Activated CD4-positive, alpha-beta T cell treated with anti-CD3 and anti-CD28 coated beads, Interleukin-2, amount 50 U/mL, for 4 hours (primary cell): ENCODE measurements around the gene OTX1.

ENCODE experiments used
- DNase-seq, 2 experiments: peaks; one replicate each; pipeline ENCODE4 v3.0.0-alpha.2; 2020

The OTX1 gene

DNA sequence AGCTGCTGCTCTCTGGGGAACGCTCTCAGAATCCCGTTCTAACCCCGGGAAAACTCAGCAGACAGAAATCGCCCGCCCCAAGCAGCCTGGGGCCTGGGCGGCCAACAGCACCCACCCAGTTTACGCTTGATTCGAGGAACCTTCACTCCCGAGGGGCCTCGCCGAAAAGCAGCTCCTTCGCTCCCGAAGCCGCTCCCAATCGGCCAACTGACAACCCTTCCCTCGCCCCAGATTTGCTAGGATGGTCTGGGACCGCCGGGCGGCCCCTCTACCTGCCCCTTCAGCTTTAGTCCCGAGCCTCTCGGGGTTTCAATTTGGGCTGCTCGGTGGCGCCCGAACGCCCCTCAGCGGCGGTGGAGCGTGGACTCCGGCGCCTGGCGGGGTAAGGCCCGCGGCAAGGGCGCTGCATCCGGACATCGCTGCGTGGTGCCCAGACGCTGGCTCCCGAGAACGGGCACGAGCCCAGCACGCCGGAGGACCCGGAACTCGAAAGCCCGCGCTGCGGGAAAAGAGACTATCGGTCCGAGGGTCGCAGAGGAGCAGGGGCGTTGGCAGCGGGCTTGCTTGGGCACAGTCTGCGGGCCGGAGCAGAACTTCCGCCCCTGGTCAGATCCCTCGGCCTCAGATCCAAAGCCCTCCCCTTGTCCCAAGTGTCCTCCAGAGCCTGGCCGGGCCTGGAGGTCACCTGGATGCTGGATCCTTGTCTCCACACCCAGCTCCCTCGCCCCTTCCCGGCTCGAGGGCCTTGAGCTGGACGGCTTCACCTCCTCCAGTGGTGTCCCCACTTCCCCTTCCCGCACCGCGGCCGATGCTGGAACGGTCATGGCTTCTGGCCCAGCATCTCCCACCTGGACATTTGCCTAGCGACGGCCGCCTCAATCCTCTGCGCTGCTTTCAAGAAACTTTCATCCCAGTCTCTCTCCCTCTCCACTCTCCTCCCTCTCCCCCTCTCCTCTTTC is 3.0 kb upstream of the OTX1 start:
- no peak for DNase-seq

DNA sequence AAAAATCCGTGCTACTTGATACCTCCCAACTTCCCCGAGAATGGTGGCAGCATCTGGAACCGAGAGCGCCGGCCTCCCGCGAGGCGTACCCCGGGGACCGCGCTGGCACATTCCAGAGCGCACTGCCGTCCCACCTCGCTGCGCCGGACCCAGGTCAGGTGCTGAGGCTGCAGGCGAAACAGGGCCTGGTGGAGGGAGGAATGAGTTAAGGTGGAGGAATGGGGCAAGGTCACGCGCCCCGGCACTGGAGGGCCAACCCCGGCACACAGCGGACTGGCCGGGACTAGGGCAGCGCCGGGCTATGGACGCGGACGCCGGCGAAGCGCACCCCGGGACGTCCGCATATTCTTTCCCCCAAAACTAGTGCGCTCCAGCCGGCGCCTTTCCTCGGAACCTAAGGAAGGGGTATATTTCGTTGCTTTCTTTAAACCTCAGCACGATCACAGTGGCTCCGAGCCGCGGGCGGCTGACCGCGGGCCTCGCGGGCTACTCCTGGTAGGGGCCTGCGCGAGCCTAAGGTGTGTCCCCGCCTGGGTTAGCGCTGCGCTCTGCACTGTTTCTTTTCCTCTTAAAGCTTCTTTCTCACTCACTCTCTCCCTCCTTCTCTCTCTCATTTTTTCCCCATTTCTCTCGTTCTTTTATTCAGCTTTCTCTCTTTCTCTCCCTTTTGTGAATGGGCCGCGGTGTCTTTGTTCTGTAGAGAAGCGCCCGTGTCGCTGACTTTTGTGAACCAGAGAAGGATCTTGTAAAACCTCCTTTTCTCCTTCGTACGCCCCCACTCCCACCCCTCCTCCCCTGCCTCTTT is 2.1 kb upstream of the OTX1 start:
- no peak for DNase-seq

DNA sequence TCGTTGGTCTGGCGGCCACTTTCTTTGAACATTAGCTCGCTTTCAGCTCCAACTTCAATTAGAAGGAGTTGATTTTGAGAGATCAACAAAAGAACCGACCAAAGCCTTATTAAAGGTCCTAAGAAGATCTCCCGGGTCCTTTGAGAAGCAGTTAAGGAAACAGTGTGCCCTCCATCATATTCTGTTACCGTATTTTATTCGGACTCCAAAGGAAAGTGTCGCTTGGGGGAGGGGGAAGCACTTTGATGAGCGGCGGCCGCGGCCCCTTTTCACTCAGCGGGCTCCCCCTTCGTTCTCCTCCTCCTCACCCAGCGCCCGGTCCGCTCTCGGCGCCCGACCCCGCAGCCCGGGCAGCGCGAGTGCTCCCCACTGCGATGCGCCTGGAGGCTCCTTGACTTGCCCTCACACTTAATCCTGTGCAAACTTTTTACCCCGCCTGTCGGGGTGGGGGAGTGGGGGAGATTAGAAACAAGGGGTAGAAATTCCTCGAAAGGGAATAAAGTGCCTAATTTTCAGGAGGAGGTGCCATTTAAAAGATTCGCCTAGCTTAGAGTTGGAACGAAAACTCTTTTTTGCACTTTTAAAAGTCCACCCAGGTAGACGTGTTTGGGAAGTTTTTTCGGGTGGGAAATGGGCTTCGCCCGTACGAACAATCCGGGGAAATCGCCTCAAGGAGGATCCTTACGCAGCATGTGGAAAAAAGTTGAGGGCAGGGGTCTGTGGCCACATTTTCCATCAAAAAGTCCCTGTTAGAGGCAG is 1.2 kb upstream of the OTX1 start:
- DNase-seq: no peak

DNA sequence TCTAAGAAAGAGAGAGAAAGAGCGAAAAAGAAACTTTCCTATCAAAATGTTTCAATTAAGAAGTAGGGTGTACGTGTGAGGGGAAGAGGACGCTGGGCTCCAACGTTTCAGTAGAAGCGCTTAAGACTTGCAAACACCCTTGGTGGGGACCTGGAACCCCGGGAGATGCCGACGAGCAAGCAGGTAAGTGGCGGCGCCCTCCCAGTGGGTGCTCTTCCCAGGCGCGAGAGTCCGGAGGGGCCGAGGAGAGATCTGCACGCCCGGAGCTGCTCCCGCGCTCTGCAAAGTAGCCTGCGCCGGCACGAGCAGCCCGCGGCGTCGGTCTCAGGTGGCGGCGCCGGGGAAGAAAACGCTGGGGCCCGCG is 678 bp upstream of the OTX1 start:
- DNase-seq: no peak

DNA sequence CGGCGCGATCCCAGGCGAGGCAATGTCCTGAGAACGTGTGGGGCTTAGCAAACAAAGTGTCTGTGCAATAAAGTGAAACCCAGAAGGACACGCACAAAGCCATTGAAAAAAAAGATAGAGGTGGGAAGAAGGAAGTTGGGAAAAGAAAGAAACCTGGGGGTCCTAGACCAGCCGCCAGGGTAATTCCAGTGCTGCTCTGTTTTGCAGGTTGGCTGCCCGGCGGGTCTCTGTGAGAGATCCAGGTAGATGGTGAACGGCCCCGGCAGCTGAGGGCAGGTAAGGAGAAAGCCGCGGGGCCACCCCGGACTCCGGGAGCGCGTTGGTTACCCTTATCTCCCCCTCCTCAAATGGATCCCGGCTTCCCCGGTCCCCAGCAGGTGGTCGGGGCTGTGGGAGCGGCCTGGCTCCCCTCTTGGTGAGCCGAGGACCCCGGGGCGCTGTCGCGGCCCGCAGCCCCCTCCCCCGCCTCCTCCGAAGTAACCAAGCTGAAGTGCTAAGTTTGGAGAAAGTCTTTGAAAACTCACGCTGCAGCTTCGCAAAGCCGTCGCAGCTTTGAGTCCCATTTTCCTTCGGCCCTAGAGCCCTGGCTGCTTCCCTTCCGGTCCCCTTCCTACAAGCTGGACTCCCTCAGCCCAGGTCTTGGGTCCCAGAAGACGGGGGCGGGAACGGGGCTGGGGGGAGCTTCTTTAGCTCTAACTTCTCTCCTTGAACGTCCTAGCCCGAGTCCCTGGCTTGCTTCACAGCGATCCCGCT is 588 bp downstream of the OTX1 start:
- DNase-seq: no peak

DNA sequence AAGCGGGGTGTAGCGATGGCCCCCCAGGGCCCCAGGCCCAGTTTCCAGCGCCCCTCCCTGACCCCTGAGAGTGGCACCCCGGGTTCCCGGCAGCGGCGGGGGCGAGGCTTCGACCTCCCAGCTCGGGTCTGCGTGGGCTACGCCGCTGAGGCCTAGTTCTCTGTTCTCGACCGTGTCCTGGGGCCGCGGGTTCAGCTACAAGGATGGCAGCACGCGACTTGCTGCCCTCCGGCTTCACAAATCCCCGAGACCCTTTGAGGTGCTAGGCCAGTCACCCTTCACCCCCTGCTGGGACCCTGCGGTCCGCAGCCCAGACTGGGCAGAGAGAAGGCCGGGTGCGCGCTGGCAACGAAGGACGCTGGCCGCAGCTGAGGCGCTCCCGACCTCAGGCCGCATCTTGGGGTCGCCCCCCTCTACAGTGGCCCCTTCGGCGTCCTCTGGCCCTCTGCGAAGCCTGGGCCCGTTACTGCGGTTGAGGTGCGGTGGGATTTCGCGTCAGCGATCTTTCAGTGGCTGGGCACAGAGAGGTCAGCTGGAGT is 1.2 kb downstream of the OTX1 start:
- no peak for DNase-seq

DNA sequence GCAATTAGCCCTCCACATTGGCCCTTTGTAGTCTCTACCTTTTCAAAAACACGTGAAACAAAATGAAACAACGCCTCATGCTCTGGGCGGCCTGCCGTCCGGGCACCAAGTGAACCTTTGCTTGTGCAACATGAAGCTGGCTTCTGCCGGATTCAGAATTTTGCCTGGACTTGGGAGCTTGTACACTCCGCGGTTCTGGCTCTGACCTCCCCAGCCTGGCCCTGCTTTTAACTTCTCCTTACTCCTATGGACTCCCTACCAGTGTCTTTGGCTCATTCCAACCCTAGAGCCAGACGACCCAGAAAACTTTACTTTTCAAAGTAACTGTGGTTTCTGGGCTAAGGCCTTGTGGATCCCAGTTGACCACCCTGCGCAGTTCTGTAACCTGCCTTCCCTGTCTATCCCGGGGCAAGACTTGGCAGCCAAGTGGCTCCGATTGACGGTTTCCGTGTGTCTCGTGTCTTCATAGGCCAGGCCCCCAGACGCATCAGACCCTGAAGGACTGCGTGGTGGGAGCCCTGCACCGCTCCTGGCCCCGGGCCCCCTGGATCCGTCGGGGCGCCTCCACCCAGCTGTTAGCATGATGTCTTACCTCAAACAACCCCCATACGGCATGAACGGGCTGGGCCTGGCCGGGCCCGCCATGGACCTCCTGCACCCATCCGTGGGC is 1.9 kb downstream of the OTX1 start:
- no peak for DNase-seq

DNA sequence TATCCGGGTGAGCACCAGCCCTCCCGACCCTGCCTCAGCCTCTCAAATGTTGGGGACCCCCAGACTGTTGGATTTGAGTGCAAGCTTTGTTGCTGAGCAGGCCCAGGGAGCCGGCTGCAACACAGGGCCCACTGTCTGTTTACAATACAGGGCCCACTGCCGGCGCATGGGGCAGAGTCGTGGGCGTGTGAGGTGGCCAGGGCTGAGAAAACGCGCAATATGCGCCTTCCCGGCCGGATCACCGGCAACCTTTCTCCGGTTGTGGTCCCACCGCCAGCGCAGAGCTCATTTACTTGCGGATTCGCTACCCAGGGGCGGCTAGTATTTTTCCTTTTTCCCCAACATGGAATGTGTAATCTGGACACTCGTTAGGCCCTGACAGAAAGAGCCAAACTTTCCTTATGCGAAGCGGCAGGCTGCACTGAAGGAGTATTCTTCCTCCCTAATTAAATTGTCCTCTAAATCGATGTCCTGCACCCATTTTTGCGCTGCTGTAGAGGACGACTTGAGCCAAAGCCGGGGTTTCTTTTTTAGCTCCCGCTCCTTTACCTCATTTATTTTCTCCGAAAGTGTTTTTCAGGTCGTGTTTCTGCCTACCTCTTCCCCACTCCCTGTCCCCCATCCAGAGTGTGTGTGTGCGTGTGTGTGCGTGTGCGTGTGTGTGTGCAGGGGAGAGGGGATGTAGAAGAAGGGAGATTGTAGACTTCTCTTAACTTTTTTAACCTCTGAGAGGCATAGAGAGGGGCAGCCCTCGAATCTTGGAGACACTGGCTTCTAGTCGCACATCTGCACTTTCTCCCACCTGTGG is 2.7 kb downstream of the OTX1 start:
- DNase-seq: no peak

DNA sequence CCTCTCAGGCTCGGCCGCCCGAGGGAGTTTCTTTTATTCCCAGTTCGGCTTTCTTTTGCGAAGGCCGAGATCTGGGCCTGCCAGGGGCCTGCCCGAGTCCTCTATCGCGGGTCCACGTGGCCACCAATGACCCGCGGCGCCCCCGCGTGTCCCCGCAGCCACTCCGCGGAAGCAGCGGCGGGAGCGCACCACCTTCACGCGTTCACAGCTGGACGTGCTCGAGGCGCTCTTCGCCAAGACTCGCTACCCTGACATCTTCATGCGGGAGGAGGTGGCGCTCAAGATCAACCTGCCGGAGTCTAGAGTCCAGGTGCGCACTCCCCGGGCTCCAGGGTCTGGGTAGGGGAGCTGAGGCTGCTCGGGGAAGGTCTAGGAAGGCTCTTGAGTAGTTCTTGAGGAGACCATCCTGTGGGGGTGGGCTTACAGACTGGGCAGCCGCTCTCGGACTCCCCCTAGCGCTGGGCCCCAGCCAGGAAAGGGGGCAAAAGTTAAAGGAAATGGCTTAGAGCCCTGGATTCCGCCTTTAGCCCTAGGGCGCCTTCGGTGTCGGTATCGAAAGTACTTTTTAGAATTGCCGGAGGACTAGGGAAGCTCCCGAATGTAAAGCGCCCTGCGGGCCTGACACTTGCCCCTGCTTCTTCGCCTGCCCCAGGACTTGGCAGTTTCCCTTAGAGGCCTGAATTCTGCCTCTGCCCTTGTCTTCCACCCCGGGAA is 3.4 kb downstream of the OTX1 start:
- no peak for DNase-seq

DNA sequence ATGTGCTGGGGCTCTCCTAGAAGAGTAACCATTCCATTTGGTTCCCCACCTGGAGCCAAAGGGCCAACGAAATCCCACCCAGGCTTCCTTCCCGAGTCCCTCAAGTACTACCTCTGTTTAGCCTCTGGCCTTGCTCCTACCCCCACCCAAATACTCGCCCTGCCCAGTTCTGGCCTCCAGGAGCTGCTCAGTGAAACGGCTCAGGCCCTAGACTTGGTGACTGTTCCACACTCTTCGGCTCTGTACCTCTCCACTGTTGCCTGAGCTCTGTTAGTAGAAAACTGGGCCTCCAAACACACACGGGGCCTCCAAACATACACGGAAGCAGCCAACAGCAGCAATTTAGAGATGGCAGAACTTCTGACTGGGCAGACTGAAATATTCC is 4.2 kb downstream of the OTX1 start:
- no peak for DNase-seq

DNA sequence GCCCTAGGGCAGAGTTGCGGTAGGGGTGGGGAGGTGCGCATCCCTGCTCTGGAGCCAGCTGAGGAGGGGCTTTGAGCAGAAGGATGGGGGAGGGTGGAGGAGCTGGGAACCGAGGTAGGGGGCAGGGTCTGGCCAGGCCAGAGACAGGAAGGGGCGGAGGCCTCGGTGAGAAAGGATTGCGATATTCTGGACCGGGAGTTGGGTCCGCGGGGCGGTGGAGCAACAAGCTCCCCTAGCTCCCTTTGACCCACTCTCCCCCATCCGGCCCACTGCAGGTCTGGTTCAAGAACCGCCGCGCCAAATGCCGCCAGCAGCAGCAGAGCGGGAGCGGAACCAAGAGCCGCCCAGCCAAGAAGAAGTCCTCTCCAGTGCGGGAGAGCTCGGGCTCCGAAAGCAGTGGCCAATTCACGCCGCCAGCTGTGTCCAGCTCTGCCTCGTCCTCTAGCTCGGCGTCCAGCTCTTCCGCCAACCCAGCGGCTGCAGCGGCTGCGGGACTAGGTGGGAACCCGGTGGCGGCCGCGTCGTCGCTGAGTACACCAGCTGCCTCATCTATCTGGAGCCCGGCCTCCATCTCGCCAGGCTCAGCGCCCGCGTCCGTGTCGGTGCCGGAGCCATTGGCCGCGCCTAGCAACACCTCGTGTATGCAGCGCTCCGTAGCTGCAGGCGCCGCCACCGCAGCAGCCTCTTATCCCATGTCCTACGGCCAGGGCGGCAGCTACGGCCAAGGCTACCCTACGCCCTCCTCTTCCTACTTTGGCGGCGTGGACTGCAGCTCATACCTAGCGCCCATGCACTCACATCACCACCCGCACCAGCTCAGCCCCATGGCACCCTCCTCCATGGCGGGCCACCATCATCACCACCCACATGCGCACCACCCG is 4.8 kb downstream of the OTX1 start:
- DNase-seq: no peak

DNA sequence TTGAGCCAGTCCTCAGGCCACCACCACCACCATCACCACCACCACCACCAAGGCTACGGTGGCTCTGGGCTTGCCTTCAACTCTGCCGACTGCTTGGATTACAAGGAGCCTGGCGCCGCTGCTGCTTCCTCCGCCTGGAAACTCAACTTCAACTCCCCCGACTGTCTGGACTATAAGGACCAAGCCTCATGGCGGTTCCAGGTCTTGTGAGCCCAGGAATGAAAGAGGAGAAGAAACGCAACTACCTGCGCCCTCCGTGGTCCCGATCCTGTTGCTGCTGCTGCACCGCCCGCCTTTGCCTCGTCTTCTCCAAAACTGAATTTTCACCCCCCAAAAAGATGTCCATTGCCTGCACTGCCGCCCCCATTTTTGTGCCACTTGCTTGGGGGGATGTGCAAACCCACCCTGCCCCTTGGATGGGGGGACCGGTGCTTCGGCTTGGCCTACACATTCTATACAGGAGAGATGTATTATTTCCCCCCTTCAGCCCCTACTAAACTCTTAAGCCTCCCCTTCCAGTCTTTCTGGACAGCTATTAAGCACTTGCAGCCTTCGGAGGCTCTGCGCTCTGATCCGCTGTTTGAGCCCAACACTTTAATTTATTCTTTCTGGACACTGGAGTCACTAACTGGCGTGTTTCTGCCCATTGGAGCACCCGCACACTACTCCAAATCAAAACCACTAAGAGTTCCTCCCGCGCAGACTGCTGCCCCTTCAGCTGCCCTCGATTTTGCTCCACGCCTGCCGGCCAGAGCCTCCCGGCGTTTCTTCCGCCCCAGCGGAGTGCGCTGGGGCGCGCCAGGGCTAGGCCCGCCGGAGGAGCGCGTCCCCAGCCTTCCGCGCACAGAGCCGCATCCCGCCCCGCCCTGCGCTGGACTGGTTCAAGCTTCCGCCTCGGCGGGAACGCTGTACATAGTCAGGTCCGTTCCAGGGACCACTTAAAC is 5.7 kb downstream of the OTX1 start:
- DNase-seq: no peak

DNA sequence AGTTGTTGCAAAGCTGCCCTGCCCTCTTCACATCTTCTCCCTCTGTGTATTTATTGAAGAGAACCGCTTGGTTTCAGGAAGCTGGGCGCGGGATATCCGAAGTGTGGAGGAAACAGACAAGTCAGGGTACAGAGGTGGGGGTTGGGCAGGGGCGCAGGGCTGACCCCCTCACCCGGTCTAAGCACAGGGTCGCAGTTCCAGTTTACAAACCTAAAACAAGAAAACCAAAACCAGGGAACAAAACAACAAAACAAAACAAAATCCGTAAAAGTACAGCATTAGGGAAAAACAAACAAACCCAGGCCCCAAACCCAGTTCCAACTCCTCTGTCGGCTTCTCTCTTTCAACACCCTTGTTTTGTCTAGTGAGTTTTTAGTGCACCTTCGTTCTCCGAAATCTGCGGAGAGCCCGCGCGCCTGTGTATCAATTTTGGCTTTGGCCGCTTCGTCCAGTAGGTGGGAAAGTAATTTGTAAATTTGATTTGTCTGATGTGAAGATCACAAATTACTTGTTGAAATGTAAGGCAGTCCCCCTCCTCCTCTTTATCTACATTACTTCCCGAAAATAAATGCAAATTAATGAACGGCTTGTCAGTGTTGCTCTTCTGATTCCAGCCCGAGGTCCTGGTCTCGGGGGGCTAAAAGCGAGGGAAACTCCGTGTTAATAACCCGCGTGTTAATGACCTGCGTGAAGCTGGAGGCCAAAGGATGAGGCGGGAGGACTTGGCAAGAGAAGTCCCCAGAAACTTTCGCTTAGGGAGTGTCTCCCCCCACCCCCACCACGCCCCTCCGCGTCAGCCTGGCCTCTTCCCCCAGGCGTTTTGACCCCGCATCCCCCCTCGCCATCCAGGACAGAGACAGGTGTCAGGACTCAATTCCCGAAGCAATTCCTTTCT is 6.9 kb downstream of the OTX1 start:
- DNase-seq: no peak

DNA sequence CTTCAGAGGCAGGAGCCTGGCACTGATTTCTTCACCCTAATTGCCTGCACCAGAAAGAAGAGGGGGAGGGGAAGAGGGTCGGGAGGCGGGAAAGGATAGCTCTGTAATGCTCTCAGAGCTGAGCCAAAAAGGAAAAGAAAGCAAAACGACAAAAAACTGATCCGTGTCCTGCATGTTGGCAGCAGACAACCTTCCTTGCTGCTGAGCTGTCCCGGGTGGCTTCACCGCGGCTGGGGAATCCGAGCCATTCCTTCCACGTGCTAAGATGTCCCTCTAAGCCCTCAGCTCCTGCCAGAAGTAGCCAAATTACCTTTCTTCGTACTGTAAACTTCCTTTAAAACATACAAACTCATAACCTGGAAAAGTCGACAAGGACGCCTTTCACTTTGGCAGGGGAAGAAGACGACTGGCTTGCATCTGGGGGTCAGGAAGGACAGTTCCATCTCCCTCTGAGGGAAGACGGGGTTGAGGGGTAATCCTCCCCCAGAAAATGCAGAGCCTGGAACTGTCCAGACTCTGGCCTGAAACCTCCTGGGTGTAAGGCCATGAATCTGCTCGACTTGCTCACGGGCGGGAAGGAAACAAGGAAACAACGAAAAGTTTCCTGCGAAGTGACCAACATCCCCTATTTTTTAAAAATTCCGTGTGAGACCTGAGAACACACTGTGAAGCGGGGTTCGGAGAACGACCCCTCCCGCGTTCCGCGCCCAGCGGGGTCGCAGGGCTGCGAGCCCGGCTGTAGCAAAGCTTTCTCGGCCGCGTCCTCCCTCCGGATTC is 7.7 kb downstream of the OTX1 start:
- DNase-seq: no peak

DNA sequence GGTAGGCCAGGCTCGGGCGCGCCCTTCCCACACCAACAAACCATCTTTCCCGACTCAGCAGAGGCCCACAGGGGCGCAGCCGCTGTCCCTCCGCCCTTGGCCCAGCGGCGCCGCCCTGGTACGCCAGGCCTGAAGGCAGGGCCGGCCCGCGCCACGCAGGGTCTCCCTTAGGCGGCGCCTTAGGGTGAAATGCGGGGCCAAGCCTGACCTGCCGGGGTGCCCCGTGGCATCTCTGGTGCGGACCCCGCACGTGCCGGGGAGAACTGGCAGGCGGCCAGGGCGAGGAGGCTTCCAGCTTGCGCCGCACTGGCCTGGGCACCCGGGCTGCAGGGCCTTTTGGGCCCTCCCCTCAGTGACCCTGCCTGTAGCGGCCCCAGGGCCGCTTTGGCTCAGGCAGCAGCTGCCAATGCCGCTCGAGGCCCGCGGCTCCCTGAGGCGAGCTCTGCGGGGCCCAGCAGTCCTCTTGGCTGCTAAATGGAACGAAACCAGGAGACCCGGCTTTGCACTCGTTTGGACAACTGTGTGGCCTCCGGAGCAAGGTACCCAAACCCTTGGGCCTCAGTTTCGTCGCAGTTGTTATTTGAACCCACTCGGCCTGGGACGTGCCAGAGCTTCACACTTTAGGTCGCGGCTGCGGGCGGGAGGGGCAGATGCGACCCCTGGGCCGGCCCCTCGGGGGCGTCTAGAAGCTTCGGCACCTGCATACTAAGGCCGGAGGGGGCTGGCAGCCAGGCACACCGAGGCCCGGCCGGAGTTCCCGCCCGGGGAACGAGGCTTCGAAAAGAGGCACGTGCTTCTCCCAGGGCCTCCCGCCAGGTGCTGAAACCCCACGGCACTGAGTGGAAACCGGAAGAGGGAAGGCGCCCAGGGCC is 8.5 kb downstream of the OTX1 start:
- DNase-seq: no peak
